GM12801 (cell line): ENCODE results near the gene ITGA1.

ENCODE experiments used
- TF ChIP-seq, protein P1 (sequence below): IDR thresholded peaks from one replicate; pipeline ENCODE4 v1.5.1; 2011; ENCODE audit warnings: control low read depth; ENCODE audit not compliant: insufficient read length; ENCODE audit errors: extremely low read depth

The ITGA1 gene

DNA sequence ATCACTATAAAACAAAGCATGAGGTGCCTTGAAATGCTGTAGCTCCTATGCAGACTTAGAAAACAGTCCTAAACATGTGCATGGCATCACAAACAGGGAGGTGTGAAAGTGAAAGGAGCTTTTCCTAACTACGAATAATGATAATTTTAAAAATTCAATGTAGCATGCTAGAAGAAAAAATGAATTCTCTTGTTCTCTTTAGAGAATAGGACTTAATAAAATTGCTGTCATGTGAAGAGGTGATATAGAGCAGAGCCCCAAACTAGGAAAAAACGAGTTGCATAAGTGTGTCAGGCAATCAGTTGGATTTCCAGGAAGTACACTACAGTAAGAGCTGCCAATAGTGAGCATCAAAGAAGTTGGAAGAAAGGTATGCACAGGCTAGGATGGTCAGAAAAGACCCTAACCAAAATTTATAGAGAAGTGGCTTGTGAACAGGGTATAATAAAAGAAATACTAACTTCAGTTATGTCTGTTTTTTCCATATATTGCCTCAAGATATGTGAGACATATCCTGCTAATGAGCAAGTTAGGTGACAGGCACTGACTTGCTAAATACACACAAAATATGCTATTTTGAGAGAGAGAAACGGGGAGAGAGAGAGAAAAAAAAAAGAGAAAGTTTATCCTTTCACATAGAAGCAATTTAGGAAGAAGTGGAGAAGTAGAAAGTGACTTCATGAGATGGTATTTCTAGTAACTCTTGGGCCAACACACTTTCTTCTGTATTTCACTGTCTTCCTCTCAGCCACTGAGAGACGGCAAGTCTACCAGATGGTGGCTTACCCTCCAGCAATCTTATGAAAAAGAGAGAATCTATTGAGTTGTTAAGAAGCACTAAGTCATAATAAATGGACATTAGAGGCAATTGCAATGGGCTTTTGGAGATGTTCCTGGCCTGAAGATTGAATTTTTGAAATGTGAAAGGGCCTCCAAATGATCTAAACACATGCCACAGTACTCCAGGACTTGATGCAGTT lies 219.5 kb downstream of the ITGA1 start:
- TF ChIP-seq, protein P1, sequence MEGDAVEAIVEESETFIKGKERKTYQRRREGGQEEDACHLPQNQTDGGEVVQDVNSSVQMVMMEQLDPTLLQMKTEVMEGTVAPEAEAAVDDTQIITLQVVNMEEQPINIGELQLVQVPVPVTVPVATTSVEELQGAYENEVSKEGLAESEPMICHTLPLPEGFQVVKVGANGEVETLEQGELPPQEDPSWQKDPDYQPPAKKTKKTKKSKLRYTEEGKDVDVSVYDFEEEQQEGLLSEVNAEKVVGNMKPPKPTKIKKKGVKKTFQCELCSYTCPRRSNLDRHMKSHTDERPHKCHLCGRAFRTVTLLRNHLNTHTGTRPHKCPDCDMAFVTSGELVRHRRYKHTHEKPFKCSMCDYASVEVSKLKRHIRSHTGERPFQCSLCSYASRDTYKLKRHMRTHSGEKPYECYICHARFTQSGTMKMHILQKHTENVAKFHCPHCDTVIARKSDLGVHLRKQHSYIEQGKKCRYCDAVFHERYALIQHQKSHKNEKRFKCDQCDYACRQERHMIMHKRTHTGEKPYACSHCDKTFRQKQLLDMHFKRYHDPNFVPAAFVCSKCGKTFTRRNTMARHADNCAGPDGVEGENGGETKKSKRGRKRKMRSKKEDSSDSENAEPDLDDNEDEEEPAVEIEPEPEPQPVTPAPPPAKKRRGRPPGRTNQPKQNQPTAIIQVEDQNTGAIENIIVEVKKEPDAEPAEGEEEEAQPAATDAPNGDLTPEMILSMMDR, result no peak

GRCh38 chr5:53008751-53009150 lies 221.0 kb downstream of the ITGA1 start:
- TF ChIP-seq, protein P1, result no peak
